ENCODE data around the gene POU3F3.

The POU3F3 gene

DNA sequence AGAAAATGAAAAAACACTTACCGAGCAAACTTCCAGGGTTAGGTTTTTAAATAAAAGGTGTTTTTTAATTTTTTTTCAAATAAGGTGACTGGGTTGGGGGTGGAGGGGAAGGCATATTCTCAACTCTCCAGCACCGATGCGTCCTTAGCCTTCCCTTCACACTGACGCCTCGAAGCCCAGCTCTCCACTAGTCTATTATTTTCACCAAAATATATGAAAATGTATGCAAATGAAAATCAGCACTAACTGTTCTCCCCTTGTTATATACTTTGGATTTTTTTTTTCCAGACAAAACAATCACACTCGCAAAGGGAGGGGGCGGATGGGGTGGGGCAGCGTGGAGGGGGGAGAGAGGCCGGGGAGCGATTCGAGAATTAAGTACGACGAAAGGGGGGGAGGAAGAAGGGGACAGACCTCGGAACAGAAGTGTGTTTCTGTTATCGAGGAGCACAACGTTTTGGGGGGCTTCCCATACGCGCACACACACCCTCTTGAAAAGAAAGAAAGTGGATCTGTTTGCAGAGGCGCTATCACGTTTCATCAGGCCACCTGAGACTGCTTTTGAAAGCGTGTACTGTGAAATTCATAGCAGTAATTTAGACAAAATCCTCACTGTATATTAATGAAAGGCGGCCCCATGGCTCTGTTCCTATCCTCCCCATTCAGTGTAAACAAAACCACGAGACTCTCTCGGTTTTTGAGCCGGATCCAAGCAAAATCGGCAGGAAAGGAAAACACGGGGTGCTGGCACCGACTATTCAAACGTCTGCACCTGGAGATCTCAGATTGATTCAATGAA, 2.4 kb upstream of the POU3F3 start:
- H3K4me2 ChIP-seq (ENCODE audit: low read depth, low read length, poor library complexity, severe bottlenecking): peak overlapping the region; percentile 81
- no peaks in the 10 kb centered on the region for H3K27me3 ChIP-seq (ENCODE audit: insufficient read depth, low read length, poor library complexity, severe bottlenecking)
- no peaks in the 10 kb centered on the region for H3K36me3 ChIP-seq (ENCODE audit: insufficient read depth, low read length)
- no peaks in the 10 kb centered on the region for H3K9me3 ChIP-seq (ENCODE audit: insufficient read depth, low read depth, low read length)
- no peaks in the 10 kb centered on the region for H3K79me2 ChIP-seq (ENCODE audit: insufficient read depth, low read length)
- H3K9me2 ChIP-seq (replicated peaks; ENCODE audit: low read depth, low read length): no peaks in the 10 kb centered on the region
- H3K4me3 ChIP-seq (ENCODE audit: low read length, poor library complexity, severe bottlenecking): peak overlapping the region; percentile 66
- no peaks in the 10 kb centered on the region for H4K20me1 ChIP-seq (ENCODE audit: insufficient read depth, low read length, poor library complexity, severe bottlenecking)
- H3K9ac ChIP-seq (ENCODE audit: low read depth, low read length, poor library complexity, severe bottlenecking): peak overlapping the region; percentile 21
- H2AFZ ChIP-seq (ENCODE audit: low read length): peak overlapping the region; percentile 86
- TF ChIP-seq EZH2phosphoT487 (IDR thresholded peaks at IDR 0.05; ENCODE audit: borderline replicate concordance): no peak
- TF ChIP-seq, protein P1, sequence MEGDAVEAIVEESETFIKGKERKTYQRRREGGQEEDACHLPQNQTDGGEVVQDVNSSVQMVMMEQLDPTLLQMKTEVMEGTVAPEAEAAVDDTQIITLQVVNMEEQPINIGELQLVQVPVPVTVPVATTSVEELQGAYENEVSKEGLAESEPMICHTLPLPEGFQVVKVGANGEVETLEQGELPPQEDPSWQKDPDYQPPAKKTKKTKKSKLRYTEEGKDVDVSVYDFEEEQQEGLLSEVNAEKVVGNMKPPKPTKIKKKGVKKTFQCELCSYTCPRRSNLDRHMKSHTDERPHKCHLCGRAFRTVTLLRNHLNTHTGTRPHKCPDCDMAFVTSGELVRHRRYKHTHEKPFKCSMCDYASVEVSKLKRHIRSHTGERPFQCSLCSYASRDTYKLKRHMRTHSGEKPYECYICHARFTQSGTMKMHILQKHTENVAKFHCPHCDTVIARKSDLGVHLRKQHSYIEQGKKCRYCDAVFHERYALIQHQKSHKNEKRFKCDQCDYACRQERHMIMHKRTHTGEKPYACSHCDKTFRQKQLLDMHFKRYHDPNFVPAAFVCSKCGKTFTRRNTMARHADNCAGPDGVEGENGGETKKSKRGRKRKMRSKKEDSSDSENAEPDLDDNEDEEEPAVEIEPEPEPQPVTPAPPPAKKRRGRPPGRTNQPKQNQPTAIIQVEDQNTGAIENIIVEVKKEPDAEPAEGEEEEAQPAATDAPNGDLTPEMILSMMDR (conservative IDR thresholded peaks at IDR 0.05; ENCODE audit: low read length): no peak
- peaks cover 14% of the 10 kb centered on the region for H3K4me1 ChIP-seq (ENCODE audit: insufficient read depth, low read length, poor library complexity, severe bottlenecking)
- no peaks in the 10 kb centered on the region for H3F3A ChIP-seq (ENCODE audit: low read depth)

DNA sequence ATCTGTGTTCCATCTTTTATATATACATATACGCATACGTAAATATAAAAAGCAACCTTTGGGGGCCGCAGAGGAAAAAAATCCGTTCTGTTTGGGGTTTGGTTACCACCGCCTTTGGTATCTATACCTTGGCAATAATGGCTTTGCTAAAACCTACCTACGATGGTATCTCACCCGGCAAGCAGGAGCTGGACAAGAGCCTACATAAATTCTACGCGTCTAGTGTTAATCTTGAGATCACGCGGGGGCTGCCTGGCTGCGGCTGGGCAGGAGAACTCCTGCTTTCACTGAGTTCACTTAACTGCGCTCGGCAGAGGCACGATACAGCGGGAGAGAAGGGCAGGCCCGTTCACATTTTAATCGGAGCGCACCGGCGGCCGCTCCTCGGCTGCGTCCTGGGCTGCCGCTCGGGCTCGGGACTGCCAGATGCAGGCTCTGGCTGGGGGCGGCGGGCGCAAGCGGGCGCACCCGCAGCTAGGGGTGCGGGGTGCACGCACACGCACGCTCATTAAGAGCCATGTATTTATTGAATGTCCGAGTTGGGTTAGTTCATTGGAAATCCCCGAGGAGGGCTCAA, 1.7 kb upstream of the POU3F3 start:
- Histone ChIP-seq H4K20me1 (ENCODE audit: insufficient read depth, low read length, poor library complexity, severe bottlenecking) (no peaks in the 10 kb centered on the region), H3K9me2 (replicated peaks; ENCODE audit: low read depth, low read length) (no peaks in the 10 kb centered on the region), H3K4me2 (ENCODE audit: low read depth, low read length, poor library complexity, severe bottlenecking) (peak overlapping the region; percentile 81), H3K9me3 (ENCODE audit: insufficient read depth, low read depth, low read length) (no peaks in the 10 kb centered on the region), H3K27me3 (ENCODE audit: insufficient read depth, low read length, poor library complexity, severe bottlenecking) (no peaks in the 10 kb centered on the region), H3K9ac (ENCODE audit: low read depth, low read length, poor library complexity, severe bottlenecking) (peak overlapping the region; percentile 21), H3F3A (ENCODE audit: low read depth) (no peaks in the 10 kb centered on the region), H3K4me3 (ENCODE audit: low read length, poor library complexity, severe bottlenecking) (peak overlapping the region; percentile 66), H2AFZ (ENCODE audit: low read length) (peak overlapping the region; percentile 86), H3K36me3 (ENCODE audit: insufficient read depth, low read length) (no peaks in the 10 kb centered on the region), H3K4me1 (ENCODE audit: insufficient read depth, low read length, poor library complexity, severe bottlenecking) (peaks cover 14% of the 10 kb centered on the region), H3K79me2 (ENCODE audit: insufficient read depth, low read length) (no peaks in the 10 kb centered on the region)
- TF ChIP-seq, protein P1 (conservative IDR thresholded peaks at IDR 0.05; ENCODE audit: low read length): no peak
- no peak for TF ChIP-seq EZH2phosphoT487 (IDR thresholded peaks at IDR 0.05; ENCODE audit: borderline replicate concordance)

DNA sequence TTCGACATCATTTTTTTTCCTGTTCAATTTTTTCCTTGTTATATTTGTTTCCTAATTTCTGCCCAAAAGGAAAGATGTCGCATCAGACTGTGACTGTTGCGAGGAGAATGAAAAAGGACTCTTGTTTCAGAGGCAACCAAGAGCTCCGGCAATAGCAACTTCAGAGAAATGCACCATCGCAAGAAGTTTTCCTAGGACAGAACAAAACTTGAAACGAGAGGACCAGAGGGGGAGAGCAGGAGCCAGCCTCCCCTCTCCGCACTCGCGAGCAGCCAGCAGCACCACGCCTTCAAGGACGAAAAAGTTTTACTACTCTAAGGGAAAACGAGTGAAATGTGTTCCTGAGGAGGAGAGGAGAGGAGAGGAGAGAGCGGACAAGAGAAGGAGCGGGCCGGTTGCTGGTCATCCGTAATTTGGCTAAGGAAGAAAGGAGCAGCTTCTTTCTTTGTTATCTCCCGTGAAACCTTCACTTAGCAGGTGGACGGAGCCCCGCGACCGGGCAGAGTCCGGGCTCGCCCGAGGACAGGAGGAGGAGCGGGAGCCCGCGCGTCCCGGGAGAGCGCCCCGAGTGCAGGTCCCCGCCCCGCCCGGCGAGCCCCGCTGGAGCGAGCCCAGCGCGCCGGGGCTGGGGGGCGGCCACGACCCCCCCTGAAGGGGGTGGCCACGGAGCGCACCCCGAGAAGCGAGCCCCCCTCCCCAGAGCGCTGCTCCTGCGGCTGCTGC, 744 bp downstream of the POU3F3 start:
- Histone ChIP-seq H3K9me2 (replicated peaks; ENCODE audit: low read depth, low read length) (no peaks in the 10 kb centered on the region), H3K4me3 (ENCODE audit: low read length, poor library complexity, severe bottlenecking) (no peak overlapping the region), H3K27me3 (ENCODE audit: insufficient read depth, low read length, poor library complexity, severe bottlenecking) (no peaks in the 10 kb centered on the region), H3K9me3 (ENCODE audit: insufficient read depth, low read depth, low read length) (no peaks in the 10 kb centered on the region), H3K9ac (ENCODE audit: low read depth, low read length, poor library complexity, severe bottlenecking) (no peak overlapping the region), H3F3A (ENCODE audit: low read depth) (no peaks in the 10 kb centered on the region), H2AFZ (ENCODE audit: low read length) (no peak overlapping the region), H3K79me2 (ENCODE audit: insufficient read depth, low read length) (no peaks in the 10 kb centered on the region), H3K4me1 (ENCODE audit: insufficient read depth, low read length, poor library complexity, severe bottlenecking) (peaks cover 10% of the 10 kb centered on the region), H3K36me3 (ENCODE audit: insufficient read depth, low read length) (no peaks in the 10 kb centered on the region), H3K4me2 (ENCODE audit: low read depth, low read length, poor library complexity, severe bottlenecking) (no peak overlapping the region), H4K20me1 (ENCODE audit: insufficient read depth, low read length, poor library complexity, severe bottlenecking) (no peaks in the 10 kb centered on the region)
- TF ChIP-seq, protein P1 (conservative IDR thresholded peaks at IDR 0.05; ENCODE audit: low read length): no peak
- no peak for TF ChIP-seq EZH2phosphoT487 (IDR thresholded peaks at IDR 0.05; ENCODE audit: borderline replicate concordance)
